B cell (primary cell): ENCODE measurements around the gene CD300LB. TPM values are rescaled to one million over a fixed set of nuclear protein-coding genes. Genes with fewer than 3 reads are reported as not detected.

ENCODE experiments used
- ATAC-seq: fragments of 200-7000 bp; cut with Tn5 transposase; one replicate; pipeline ENCODE4 v1.10.0; 2021; ENCODE audit warnings: low read depth, mild to moderate bottlenecking, moderate number of reproducible peaks, moderate library complexity
- CTCF ChIA-PET: fragments of 350-600 bp; sonication (Branson Sonifier 250); formaldehyde crosslinking; loops from one replicate; lab custom pipeline; 2021; ENCODE audit warnings: antibody characterized with exemption, inconsistent platforms; lab: Charles Lee
- POLR2A ChIA-PET: fragments of 350-600 bp; sonication (Branson Sonifier 250); formaldehyde crosslinking; loops from one replicate; lab custom pipeline; 2021; ENCODE audit warnings: antibody characterized with exemption; lab: Charles Lee
- DNase-seq: peaks from one replicate; pipeline ENCODE4 v3.0.0; 2013
- H2AFZ ChIP-seq: 2 replicates; pipeline ENCODE4 v1.6.1; 2012; ENCODE audit warnings: mild to moderate bottlenecking, low read depth, low read length; ENCODE audit not compliant: insufficient read depth, poor library complexity, severe bottlenecking
- H3K27ac ChIP-seq, 2 donors: 1 replicate in 1 of 2; 2 replicates in 1 of 2; pipeline ENCODE4 v1.5.1; 2012 to 2013; ENCODE audit warnings: low read length in 2 of 2, mild to moderate bottlenecking in 2 of 2, moderate library complexity in 1 of 2
- H3K27me3 ChIP-seq, 4 experiments: fragments of 200-600 bp in 1 of 4; sonication (generic) in 1 of 4; replicated peaks in 1 of 4; 1 replicate in 2 of 4; 2 replicates in 2 of 4; pipeline versions ENCODE4 v1.6.1 to v1.7.0; 2013 to 2016; ENCODE audit warnings: low read length in 3 of 4, mild to moderate bottlenecking in 2 of 4, mixed read lengths in 1 of 4, moderate library complexity in 1 of 4; ENCODE audit not compliant: insufficient read depth in 4 of 4, control insufficient read depth in 3 of 4; ENCODE audit errors: control extremely low read depth in 1 of 4
- H3K36me3 ChIP-seq, 2 experiments: replicated peaks in 1 of 2; 1 replicate in 1 of 2; 2 replicates in 1 of 2; pipeline versions ENCODE4 v1.6.1 to v1.7.1; 2013; ENCODE audit warnings: low read length in 1 of 2; ENCODE audit not compliant: insufficient read depth in 2 of 2, control insufficient read depth in 1 of 2; ENCODE audit errors: control extremely low read depth in 1 of 2, extremely low read depth in 1 of 2
- H3K4me1 ChIP-seq, 2 donors: fragments of 200-600 bp in 1 of 2; sonication (generic) in 1 of 2; 1 replicate in 1 of 2; 2 replicates in 1 of 2; pipeline versions ENCODE4 v1.5.1 to v1.6.1; 2013 to 2017; ENCODE audit warnings: low read length in 2 of 2; ENCODE audit not compliant: control insufficient read depth in 2 of 2, insufficient read depth in 2 of 2
- H3K4me2 ChIP-seq: replicated peaks from 2 replicates; pipeline ENCODE3; 2012; ENCODE audit warnings: mild to moderate bottlenecking, low read depth, low read length; ENCODE audit not compliant: poor library complexity, severe bottlenecking
- H3K4me3 ChIP-seq, 5 experiments: fragments of 200-600 bp in 1 of 5; sonication (generic) in 1 of 5; 1 replicate in 3 of 5; 2 replicates in 2 of 5; pipeline versions ENCODE4 v1.5.1 to v1.7.0; 2011 to 2016; ENCODE audit warnings: low read length in 4 of 5, mild to moderate bottlenecking in 4 of 5, low read depth in 2 of 5, control low read depth in 1 of 5, moderate library complexity in 1 of 5; ENCODE audit not compliant: insufficient read depth in 1 of 5; ENCODE audit errors: control extremely low read depth in 1 of 5, extremely low read depth in 1 of 5
- H3K79me2 ChIP-seq: fragments of 200-600 bp; sonication (generic); one replicate; pipeline ENCODE4 v1.6.0; 2016; ENCODE audit warnings: low read length; ENCODE audit not compliant: control insufficient read depth, insufficient read depth
- H3K9ac ChIP-seq: fragments of 200-600 bp; sonication (generic); 2 replicates; pipeline ENCODE4 v1.6.1; 2017; ENCODE audit warnings: mild to moderate bottlenecking, low read length, moderate library complexity
- H3K9me3 ChIP-seq, 3 donors: one replicate each; pipeline versions ENCODE4 v1.6.1 to v1.7.1; 2013; ENCODE audit warnings: low read length in 2 of 3; ENCODE audit not compliant: control insufficient read depth in 2 of 3, insufficient read depth in 1 of 3; ENCODE audit errors: control extremely low read depth in 1 of 3
- H4K20me1 ChIP-seq: 2 replicates; pipeline ENCODE4 v1.6.0; 2012; ENCODE audit warnings: mild to moderate bottlenecking, low read length; ENCODE audit not compliant: insufficient read depth, control insufficient read depth, poor library complexity, severe bottlenecking
- H3K27ac Mint-ChIP-seq: one replicate; pipeline ENCODE4 v1.8.0; 2021; ENCODE audit warnings: mixed read lengths
- H3K27me3 Mint-ChIP-seq: one replicate; pipeline ENCODE4 v1.8.0; 2021; ENCODE audit warnings: mixed read lengths
- H3K4me1 Mint-ChIP-seq: one replicate; pipeline ENCODE4 v1.8.0; 2021; ENCODE audit warnings: mixed read lengths
- H3K4me3 Mint-ChIP-seq: one replicate; pipeline ENCODE4 v1.8.0; 2021; ENCODE audit warnings: mixed read lengths
- H3K9me3 Mint-ChIP-seq: one replicate; pipeline ENCODE4 v1.8.0; 2022; ENCODE audit warnings: mixed read lengths; ENCODE audit not compliant: insufficient read depth
- EZH2 ChIP-seq: IDR thresholded peaks from 2 replicates; pipeline ENCODE4 v1.6.1; 2012; ENCODE audit warnings: borderline replicate concordance, low read depth, mild to moderate bottlenecking, moderate library complexity, low read length; ENCODE audit not compliant: insufficient read depth, poor library complexity, severe bottlenecking
- WGBS: methylation state at CpG from one replicate; pipeline ENCODE4 v1.1.5; 2013; ENCODE audit warnings: missing lambda C conversion rate; ENCODE audit not compliant: insufficient coverage; 5-methylcytosine and 5-hydroxymethylcytosine counted together
- intact Hi-C: fragments of 100-400 bp; cut with micrococcal nuclease; formaldehyde crosslinking; loops from one replicate; pipeline ENCODE4 v1.10.0; 2022
- polyA plus RNA-seq: library from polyadenylated mRNA; depleted of rRNA; stranded (reverse); fragments of >200 nt; gene quantifications from 2 replicates; pipeline ENCODE4 v1.2.3, GENCODE V29; 2012
- total RNA-seq, 2 donors: library from RNA; stranded (reverse); fragments of 120-200 nt in 1 of 2; gene quantifications; 1 replicate in 1 of 2; 2 replicates in 1 of 2; pipeline versions ENCODE4 v1.2.3 to v1.2.4, GENCODE V29; 2013 to 2022
- TF ChIP-seq, protein P1 (sequence below): fragments of 200-600 bp; IDR thresholded peaks from one replicate; pipeline ENCODE4 v1.8.0; 2022; ENCODE audit warnings: antibody characterized with exemption, mild to moderate bottlenecking

The CD300LB gene
- total and polyA plus RNA-seq, 2 donors (not counting 1 experiment from before 2014, with no cell fraction given) = 0.12 to 0.39 TPM

- intact Hi-C loops = no loop called here
- Histone ChIP-seq H2AFZ (no peak overlapping the region), H3K4me3 (no peak overlapping the region), H3K79me2 (no peaks in the 10 kb centered on the region), H3K4me2 (no peak overlapping the region), H3K27me3 (peaks cover 0 to 7% (median 2%) of the 10 kb centered on the region in 4 experiments), H3K27ac (no peak overlapping the region), H3K9ac (no peak overlapping the region), H4K20me1 (no peaks in the 10 kb centered on the region), H3K36me3 (no peaks in the 10 kb centered on the region), H3K9me3 (peaks cover 0 to 13% (median 7%) of the 10 kb centered on the region in 3 donors), H3K4me1 (peaks cover 29 to 36% of the 10 kb centered on the region in 2 donors)
- POLR2A ChIA-PET = no interaction called here
- 100% methylated on average over 1 of the region's 3 CpGs for WGBS
- Mint-ChIP-seq H3K27ac (no peak overlapping the region), H3K4me1 (peaks cover 32% of the 10 kb centered on the region), H3K27me3 (peaks cover 5% of the 10 kb centered on the region), H3K9me3 (peaks cover 10% of the 10 kb centered on the region), H3K4me3 (no peak overlapping the region)
- ATAC-seq = no peak
- DNase-seq = no peak
- CTCF ChIA-PET = no interaction called here
- no peak for TF ChIP-seq EZH2
- TF ChIP-seq, protein P1, sequence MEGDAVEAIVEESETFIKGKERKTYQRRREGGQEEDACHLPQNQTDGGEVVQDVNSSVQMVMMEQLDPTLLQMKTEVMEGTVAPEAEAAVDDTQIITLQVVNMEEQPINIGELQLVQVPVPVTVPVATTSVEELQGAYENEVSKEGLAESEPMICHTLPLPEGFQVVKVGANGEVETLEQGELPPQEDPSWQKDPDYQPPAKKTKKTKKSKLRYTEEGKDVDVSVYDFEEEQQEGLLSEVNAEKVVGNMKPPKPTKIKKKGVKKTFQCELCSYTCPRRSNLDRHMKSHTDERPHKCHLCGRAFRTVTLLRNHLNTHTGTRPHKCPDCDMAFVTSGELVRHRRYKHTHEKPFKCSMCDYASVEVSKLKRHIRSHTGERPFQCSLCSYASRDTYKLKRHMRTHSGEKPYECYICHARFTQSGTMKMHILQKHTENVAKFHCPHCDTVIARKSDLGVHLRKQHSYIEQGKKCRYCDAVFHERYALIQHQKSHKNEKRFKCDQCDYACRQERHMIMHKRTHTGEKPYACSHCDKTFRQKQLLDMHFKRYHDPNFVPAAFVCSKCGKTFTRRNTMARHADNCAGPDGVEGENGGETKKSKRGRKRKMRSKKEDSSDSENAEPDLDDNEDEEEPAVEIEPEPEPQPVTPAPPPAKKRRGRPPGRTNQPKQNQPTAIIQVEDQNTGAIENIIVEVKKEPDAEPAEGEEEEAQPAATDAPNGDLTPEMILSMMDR = no peak
These were observed 14.5 kb downstream of the CD300LB start for GRCh38 chr17:74516561-74517328.

DNA sequence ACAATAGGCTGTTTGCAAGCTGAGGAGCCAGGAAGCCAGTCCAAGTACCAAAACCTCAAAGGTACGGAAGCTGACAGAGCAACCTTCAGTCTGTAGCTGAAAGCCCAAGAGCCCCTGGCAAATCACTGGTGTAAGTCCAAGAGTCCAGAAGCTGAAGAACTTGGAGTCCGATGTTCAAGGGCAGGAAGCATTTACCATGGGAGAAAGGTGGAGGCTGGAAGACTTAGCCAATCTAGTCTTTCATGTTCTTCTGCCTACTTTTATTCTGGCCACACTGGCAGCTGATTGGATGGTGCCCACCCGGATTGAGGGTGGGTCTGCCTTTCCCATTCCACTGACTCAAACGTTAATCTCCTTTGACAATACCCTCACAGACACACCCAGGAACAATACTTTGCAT is 15.3 kb downstream of the CD300LB start:
- Histone ChIP-seq H3K4me2 (no peak overlapping the region), H3K4me3 (no peak overlapping the region), H3K27me3 (peaks cover 0 to 9% (median 2%) of the 10 kb centered on the region in 4 experiments), H2AFZ (no peak overlapping the region), H3K27ac (no peak overlapping the region), H3K4me1 (peaks cover 24 to 28% of the 10 kb centered on the region in 2 donors), H3K36me3 (no peaks in the 10 kb centered on the region), H4K20me1 (no peaks in the 10 kb centered on the region), H3K9me3 (peaks cover 0 to 13% (median 7%) of the 10 kb centered on the region in 3 donors), H3K79me2 (no peaks in the 10 kb centered on the region), H3K9ac (no peak overlapping the region)
- 82% methylated on average over 3 of the region's 4 CpGs for WGBS
- H3K9me3 Mint-ChIP-seq = peaks cover 10% of the 10 kb centered on the region
- intact Hi-C loops = no loop called here
- DNase-seq (no peak), ATAC-seq (no peak)
- peaks cover 26% of the 10 kb centered on the region for H3K4me1 Mint-ChIP-seq
- peaks cover 3% of the 10 kb centered on the region for H3K27me3 Mint-ChIP-seq
- ChIA-PET POLR2A (no interaction called here), CTCF (interaction anchor here (1.0 kb wide), 1 partner anchor 148 kb away, joined by 3 read pairs; the partner anchor contains the start of gene GPR142)
- no peak for TF ChIP-seq EZH2
- TF ChIP-seq, protein P1 = no peak
- H3K4me3 Mint-ChIP-seq = no peak overlapping the region
- H3K27ac Mint-ChIP-seq = no peak overlapping the region
